Posterior cingulate gyrus (tissue), 11 donors: ENCODE data around the gene PPARGC1A.

Experiments used
- DNase-seq, 10 donors: peaks; one replicate each; pipeline versions ENCODE4 v3.0.0 to v3.0.0-alpha.2; 2020 to 2021; ENCODE audit warnings: mixed read lengths in 3 of 10
- intact Hi-C: fragments of 100-400 bp; cut with DNase I; formaldehyde crosslinking; loops from one replicate; pipeline ENCODE4 v1.15.1; 2023

PPARGC1A gene

GRCh38 chr4:23882976-23883531, 6.8 kb downstream of the PPARGC1A start:
- DNase-seq: no peak
- intact Hi-C loops: no loop called here

- intact Hi-C loops: no loop called here
- DNase-seq: no peak
These were observed 8.0 kb downstream of the PPARGC1A start for GRCh38 chr4:23881674-23882337.

GRCh38 chr4:23881052-23881501, 8.8 kb downstream of the PPARGC1A start:
- intact Hi-C loops: no loop called here
- DNase-seq: no peak

GRCh38 chr4:23878912-23879732, 10.7 kb downstream of the PPARGC1A start:
- DNase-seq: no peak
- intact Hi-C loops: no loop called here

- intact Hi-C loops: no loop called here
- DNase-seq: no peak
These were observed 11.5 kb downstream of the PPARGC1A start for GRCh38 chr4:23878246-23878891.

- DNase-seq: no peak
- intact Hi-C loops: no loop called here
These were observed 12.1 kb downstream of the PPARGC1A start for GRCh38 chr4:23877758-23878229.

GRCh38 chr4:23876418-23877089, 13.3 kb downstream of the PPARGC1A start:
- intact Hi-C loops: no loop called here
- no peak for DNase-seq

GRCh38 chr4:23875317-23875716, 14.5 kb downstream of the PPARGC1A start:
- intact Hi-C loops: no loop called here
- no peak for DNase-seq

- intact Hi-C loops: no loop called here
- DNase-seq: no peak
These were observed 15.3 kb downstream of the PPARGC1A start for GRCh38 chr4:23874536-23874901.

GRCh38 chr4:23873717-23874535, 15.9 kb downstream of the PPARGC1A start:
- DNase-seq: no peak
- intact Hi-C loops: no loop called here

- intact Hi-C loops: no loop called here
- no peak for DNase-seq
These were observed 18.4 kb downstream of the PPARGC1A start for GRCh38 chr4:23871426-23871825.

GRCh38 chr4:23866450-23867075, 23.3 kb downstream of the PPARGC1A start:
- intact Hi-C loops: no loop called here
- no peak for DNase-seq

- no peak for DNase-seq
- intact Hi-C loops: no loop called here
These were observed 27.9 kb downstream of the PPARGC1A start for GRCh38 chr4:23861897-23862296.

GRCh38 chr4:23860919-23861318, 28.9 kb downstream of the PPARGC1A start:
- DNase-seq: no peak
- intact Hi-C loops: no loop called here

- no peak for DNase-seq
- intact Hi-C loops: loop anchor here (1.0 kb wide), 1 partner anchor 562 kb away; no protein-coding TSS in a partner anchor
These were observed 32.4 kb downstream of the PPARGC1A start for GRCh38 chr4:23857367-23857959.

- intact Hi-C loops: loop anchor here (1.0 kb wide), 1 partner anchor 563 kb away; no protein-coding TSS in a partner anchor
- peak in 2 of 10 donors; percentile 9 to 65 for DNase-seq
These were observed 33.2 kb downstream of the PPARGC1A start for GRCh38 chr4:23856630-23857029.

- intact Hi-C loops: no loop called here
- no peak for DNase-seq
These were observed 33.8 kb downstream of the PPARGC1A start for GRCh38 chr4:23855912-23856605.
